ENCODE results near the gene VEGFB.

VEGFB gene

DNA sequence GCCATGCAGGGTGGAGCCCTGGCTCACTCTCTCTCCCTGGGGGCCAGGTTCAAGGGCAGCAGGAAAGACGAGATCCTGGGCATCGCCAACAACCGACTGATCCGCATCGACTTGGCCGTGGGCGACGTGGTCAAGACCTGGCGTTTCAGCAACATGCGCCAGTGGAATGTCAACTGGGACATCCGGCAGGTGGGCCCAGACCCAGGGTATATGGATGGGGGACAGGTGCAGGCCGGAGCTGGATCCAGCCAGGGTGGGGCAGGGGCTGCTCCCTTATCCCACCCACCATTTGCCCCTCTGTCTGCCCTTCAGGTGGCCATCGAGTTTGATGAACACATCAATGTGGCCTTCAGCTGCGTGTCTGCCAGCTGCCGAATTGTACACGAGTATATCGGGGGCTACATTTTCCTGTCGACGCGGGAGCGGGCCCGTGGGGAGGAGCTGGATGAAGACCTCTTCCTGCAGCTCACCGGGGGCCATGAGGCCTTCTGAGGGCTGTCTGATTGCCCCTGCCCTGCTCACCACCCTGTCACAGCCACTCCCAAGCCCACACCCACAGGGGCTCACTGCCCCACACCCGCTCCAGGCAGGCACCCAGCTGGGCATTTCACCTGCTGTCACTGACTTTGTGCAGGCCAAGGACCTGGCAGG, 11.3 kb upstream of the VEGFB start:
- H3K4me3 ChIP-seq (ENCODE audit: insufficient read length, low read depth) = no peak overlapping the region
- TF ChIP-seq YY1 (IDR thresholded peaks at IDR 0.05; ENCODE audit: insufficient read depth, insufficient read length) (no peak), ZNF274 (IDR thresholded peaks at IDR 0.05; ENCODE audit: low read depth, low read length) (no peak), SUZ12 (IDR thresholded peaks at IDR 0.05; ENCODE audit: extremely low read depth, insufficient read depth, insufficient read length) (no peak)
- peaks cover 26% of the 10 kb centered on the region for H3K4me1 ChIP-seq (ENCODE audit: insufficient read depth, insufficient read length)
- no peak overlapping the region for H3K9ac ChIP-seq (ENCODE audit: insufficient read length, low read depth)
- DNase-seq (ENCODE audit: low read depth, low spot score) = no peak
- no peaks in the 10 kb centered on the region for H3K27me3 ChIP-seq (ENCODE audit: insufficient read depth, insufficient read length)
- no peaks in the 10 kb centered on the region for H3K9me3 ChIP-seq (ENCODE audit: insufficient read depth, low read length)
- H3K36me3 ChIP-seq (ENCODE audit: insufficient read depth, insufficient read length, low read length) = peaks cover 54% of the 10 kb centered on the region

DNA sequence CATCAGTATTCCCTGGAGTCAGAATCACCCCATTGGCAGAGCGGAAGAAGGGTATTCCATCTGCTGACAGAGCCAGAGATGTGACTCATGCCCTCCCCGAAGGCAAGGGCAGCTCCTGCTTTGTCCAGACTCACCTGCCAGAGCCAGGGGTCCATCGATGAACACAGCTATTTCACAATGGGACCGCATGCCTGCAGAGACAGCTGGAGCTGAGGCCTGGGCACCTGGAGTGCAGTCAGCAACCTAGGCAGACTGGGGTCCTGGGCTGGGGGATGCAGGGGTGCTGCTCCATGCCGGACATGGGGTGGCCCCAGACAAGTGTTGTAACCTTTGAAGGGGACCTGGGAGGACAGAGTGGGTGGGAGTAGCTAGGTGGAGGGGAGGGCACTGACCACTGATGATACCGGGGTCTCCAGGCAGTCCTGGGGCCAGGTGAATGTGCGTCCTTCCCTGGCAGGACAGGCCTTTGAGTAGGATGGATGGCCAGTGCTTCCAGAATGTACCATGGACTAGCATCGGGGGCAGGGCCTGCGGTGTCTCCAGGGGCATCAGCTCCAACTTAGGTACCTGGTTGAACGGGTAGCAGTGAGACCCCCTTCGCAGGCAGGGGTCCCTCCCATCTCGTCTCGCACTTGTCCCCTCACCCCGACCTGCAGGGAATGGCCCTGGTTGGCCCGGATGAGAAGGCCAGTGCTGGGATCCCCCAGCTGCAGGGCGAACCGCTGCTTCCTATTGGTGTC, 10.1 kb upstream of the VEGFB start:
- no peak overlapping the region for H3K4me3 ChIP-seq (ENCODE audit: insufficient read length, low read depth)
- no peaks in the 10 kb centered on the region for H3K9me3 ChIP-seq (ENCODE audit: insufficient read depth, low read length)
- TF ChIP-seq ZNF274 (IDR thresholded peaks at IDR 0.05; ENCODE audit: low read depth, low read length) = no peak
- no peak for TF ChIP-seq SUZ12 (IDR thresholded peaks at IDR 0.05; ENCODE audit: extremely low read depth, insufficient read depth, insufficient read length)
- no peak for TF ChIP-seq YY1 (IDR thresholded peaks at IDR 0.05; ENCODE audit: insufficient read depth, insufficient read length)
- H3K36me3 ChIP-seq (ENCODE audit: insufficient read depth, insufficient read length, low read length) = peaks cover 49% of the 10 kb centered on the region
- no peak for DNase-seq (ENCODE audit: low read depth, low spot score)
- H3K4me1 ChIP-seq (ENCODE audit: insufficient read depth, insufficient read length) = peaks cover 29% of the 10 kb centered on the region
- H3K9ac ChIP-seq (ENCODE audit: insufficient read length, low read depth) = peak overlapping the region; percentile 28
- no peaks in the 10 kb centered on the region for H3K27me3 ChIP-seq (ENCODE audit: insufficient read depth, insufficient read length)

DNA sequence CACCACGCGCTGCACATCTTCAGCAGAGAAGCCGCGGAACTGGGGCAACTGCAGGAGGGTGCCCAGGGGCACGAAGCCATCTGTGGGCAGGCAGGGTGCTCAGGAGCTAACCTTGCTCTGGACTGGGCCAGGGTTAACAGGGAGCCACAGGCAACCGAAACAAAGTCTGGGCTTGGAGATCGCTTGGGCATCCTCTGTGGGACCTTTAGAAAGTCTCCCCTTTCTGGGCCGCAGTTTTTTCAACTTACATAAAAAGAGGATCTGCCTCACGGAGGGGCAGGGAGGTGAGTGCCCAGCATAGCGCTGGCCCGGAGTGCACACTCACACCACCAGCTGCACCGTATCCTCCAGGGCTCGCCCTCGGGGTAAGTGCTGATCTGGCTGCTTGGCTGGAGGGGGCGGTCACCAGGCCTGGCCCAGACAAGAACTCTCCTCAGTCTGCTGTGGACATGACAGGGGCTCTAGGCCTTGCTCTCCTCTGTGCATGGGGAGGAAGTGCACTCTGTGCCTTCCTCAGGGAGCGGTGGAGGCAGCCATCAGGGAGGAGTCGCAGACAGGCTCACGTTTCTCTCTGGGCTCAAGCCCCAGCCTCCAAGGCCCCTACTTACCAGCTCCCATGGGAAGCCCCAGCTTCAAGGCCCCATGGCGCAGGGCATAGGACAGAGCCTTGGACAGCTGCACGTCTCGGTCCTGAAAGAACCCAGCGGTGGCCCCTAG, 9.3 kb upstream of the VEGFB start:
- DNase-seq (ENCODE audit: low read depth, low spot score) = no peak
- Histone ChIP-seq H3K4me1 (ENCODE audit: insufficient read depth, insufficient read length) (peaks cover 33% of the 10 kb centered on the region), H3K27me3 (ENCODE audit: insufficient read depth, insufficient read length) (no peaks in the 10 kb centered on the region), H3K9me3 (ENCODE audit: insufficient read depth, low read length) (no peaks in the 10 kb centered on the region), H3K36me3 (ENCODE audit: insufficient read depth, insufficient read length, low read length) (peaks cover 43% of the 10 kb centered on the region), H3K4me3 (ENCODE audit: insufficient read length, low read depth) (peak overlapping the region; percentile 92), H3K9ac (ENCODE audit: insufficient read length, low read depth) (peak overlapping the region; percentile 94)
- TF ChIP-seq YY1 (IDR thresholded peaks at IDR 0.05; ENCODE audit: insufficient read depth, insufficient read length) = no peak
- TF ChIP-seq SUZ12 (IDR thresholded peaks at IDR 0.05; ENCODE audit: extremely low read depth, insufficient read depth, insufficient read length) = no peak
- no peak for TF ChIP-seq ZNF274 (IDR thresholded peaks at IDR 0.05; ENCODE audit: low read depth, low read length)

DNA sequence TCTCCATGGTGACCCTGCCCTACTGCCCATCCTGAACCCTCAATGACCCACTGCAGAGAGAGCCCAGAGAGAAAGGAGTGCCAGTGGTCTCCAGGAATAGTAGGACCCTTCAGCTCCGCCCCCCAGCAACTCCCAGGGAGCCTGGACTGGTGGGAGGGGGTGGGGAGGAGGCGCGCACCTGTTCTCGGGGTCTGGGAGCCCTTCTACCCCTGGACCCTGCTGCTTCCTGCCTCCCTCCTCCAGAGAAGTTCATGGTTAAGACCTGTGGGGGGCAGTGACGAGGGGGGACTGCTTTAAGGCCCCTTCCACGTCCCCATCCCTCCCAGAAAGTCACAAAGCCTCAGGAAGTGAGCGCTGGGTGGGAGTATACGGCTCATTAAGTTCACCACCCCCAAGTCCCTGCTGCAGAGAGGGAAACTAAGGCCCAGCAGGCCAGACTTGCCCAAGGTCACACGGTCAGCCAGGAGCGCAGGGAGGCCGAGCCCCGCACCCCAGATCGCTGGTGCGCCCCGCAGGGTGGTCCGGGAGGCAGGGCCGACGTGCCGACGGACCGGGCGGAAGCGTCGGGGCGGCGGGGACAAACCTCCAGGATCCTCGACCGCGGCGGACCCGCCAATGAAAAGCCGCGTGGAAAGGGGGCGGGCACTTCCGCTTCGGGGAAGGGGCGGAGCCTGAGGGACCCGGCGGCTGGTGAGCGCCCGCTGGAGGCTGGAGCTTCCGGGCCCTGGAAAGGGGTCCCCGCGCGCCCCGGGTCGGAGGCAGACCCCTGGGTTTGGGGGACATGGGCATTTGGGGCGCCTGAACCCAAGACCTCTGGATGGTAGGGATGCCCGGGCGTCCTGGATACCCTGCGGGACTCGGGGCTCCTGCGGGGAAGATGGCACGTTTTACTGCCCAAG, 8.5 kb upstream of the VEGFB start, which contains the start of the genes NUDT22 and TRPT1:
TSS of gene NUDT22 (plus strand) at position 667 of the 899 bp plus-strand sequence. CDS start 379 bp downstream, outside the sequence.
TSS of gene TRPT1 (minus strand) at position 579 of the 899 bp plus-strand sequence. CDS start at position 253, 326 bp downstream.
- TF ChIP-seq SUZ12 (IDR thresholded peaks at IDR 0.05; ENCODE audit: extremely low read depth, insufficient read depth, insufficient read length) = no peak
- no peak for TF ChIP-seq ZNF274 (IDR thresholded peaks at IDR 0.05; ENCODE audit: low read depth, low read length)
- no peak for TF ChIP-seq YY1 (IDR thresholded peaks at IDR 0.05; ENCODE audit: insufficient read depth, insufficient read length)
- Histone ChIP-seq H3K4me3 (ENCODE audit: insufficient read length, low read depth) (peak within 1 kb of the TSS; percentile 92), H3K4me1 (ENCODE audit: insufficient read depth, insufficient read length) (peaks cover 33% of the 10 kb centered on the region), H3K36me3 (ENCODE audit: insufficient read depth, insufficient read length, low read length) (peaks cover 35% of the 10 kb centered on the region), H3K9ac (ENCODE audit: insufficient read length, low read depth) (peak within 1 kb of the TSS; percentile 94), H3K27me3 (ENCODE audit: insufficient read depth, insufficient read length) (no peaks in the 10 kb centered on the region), H3K9me3 (ENCODE audit: insufficient read depth, low read length) (no peaks in the 10 kb centered on the region)
- DNase-seq (ENCODE audit: low read depth, low spot score) = no peak

DNA sequence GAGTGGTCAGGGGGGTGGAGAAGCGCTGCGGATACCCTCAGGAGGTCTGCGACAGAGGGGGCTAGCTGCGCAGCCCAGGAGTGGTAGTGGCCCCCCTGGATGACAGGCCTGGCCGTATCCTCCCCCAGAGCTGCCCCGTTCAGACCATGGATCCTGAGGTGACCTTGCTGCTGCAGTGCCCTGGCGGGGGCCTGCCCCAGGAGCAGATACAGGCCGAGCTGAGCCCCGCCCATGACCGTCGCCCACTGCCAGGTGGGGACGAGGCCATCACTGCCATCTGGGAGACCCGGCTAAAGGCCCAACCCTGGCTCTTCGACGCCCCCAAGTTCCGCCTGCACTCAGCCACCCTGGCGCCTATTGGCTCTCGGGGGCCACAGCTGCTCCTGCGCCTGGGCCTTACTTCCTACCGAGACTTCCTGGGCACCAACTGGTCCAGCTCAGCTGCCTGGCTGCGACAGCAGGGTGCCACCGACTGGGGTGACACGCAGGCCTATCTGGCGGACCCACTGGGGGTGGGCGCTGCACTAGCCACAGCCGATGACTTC, 7.8 kb upstream of the VEGFB start:
- Histone ChIP-seq H3K4me1 (ENCODE audit: insufficient read depth, insufficient read length) (peaks cover 33% of the 10 kb centered on the region), H3K27me3 (ENCODE audit: insufficient read depth, insufficient read length) (no peaks in the 10 kb centered on the region), H3K9me3 (ENCODE audit: insufficient read depth, low read length) (no peaks in the 10 kb centered on the region), H3K36me3 (ENCODE audit: insufficient read depth, insufficient read length, low read length) (peaks cover 31% of the 10 kb centered on the region), H3K9ac (ENCODE audit: insufficient read length, low read depth) (peak overlapping the region; percentile 94), H3K4me3 (ENCODE audit: insufficient read length, low read depth) (peak overlapping the region; percentile 92)
- DNase-seq (ENCODE audit: low read depth, low spot score) = no peak
- TF ChIP-seq SUZ12 (IDR thresholded peaks at IDR 0.05; ENCODE audit: extremely low read depth, insufficient read depth, insufficient read length) (no peak), ZNF274 (IDR thresholded peaks at IDR 0.05; ENCODE audit: low read depth, low read length) (no peak), YY1 (IDR thresholded peaks at IDR 0.05; ENCODE audit: insufficient read depth, insufficient read length) (no peak)

DNA sequence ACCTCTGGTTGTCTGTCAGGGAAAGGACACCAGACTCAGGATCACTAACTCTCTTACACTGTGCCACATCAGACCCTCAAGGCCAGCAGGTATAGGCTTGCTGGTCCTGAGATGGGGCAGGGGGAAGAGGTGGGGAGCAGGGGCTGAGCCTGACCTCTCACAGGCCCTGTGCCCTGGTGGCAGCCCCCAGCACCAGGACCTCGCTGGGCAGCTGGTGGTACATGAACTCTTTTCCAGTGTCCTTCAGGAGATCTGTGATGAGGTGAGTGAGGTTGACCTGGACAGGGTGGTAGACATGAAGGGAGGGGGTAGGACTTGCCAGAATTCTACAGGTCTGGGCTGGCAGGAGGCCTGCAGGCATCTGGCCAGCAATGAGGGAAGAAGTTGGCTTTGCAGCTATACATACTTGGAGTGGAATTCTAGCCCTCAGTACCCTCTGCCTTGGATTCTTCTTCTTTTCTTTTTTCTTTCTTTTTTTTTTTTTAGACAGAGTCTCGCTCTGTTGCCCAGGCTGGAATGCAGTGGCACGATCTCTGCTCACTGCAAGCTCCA, 6.9 kb upstream of the VEGFB start:
- Histone ChIP-seq H3K9ac (ENCODE audit: insufficient read length, low read depth) (peak overlapping the region; percentile 94), H3K36me3 (ENCODE audit: insufficient read depth, insufficient read length, low read length) (peaks cover 29% of the 10 kb centered on the region), H3K27me3 (ENCODE audit: insufficient read depth, insufficient read length) (peaks cover 3% of the 10 kb centered on the region), H3K9me3 (ENCODE audit: insufficient read depth, low read length) (no peaks in the 10 kb centered on the region), H3K4me3 (ENCODE audit: insufficient read length, low read depth) (no peak overlapping the region), H3K4me1 (ENCODE audit: insufficient read depth, insufficient read length) (peaks cover 37% of the 10 kb centered on the region)
- no peak for TF ChIP-seq SUZ12 (IDR thresholded peaks at IDR 0.05; ENCODE audit: extremely low read depth, insufficient read depth, insufficient read length)
- no peak for TF ChIP-seq ZNF274 (IDR thresholded peaks at IDR 0.05; ENCODE audit: low read depth, low read length)
- no peak for TF ChIP-seq YY1 (IDR thresholded peaks at IDR 0.05; ENCODE audit: insufficient read depth, insufficient read length)
- no peak for DNase-seq (ENCODE audit: low read depth, low spot score)

All from NT2/D1 (cell line).